IMR-90 (cell line): ENCODE measurements around the gene UGT1A3. TPM values are rescaled to one million over a fixed set of nuclear protein-coding genes. Genes with fewer than 3 reads are reported as not detected.

Source experiments
- ATAC-seq: fragments of 200-7000 bp; cut with Tn5 transposase; 2 replicates; pipeline ENCODE4 v1.9.1; 2020; ENCODE audit warnings: low read depth, mild to moderate bottlenecking, moderate library complexity
- BruUV-seq: library from RNA; stranded (reverse); fragments of 400-500 nt; replicated peaks from 2 replicates; lab custom pipeline; 2021; lab: Mats Ljungman, UMichigan
- CTCF ChIA-PET: fragments of 300-600 bp; formaldehyde crosslinking; extraction: SDS; loops from one replicate; lab custom pipeline; 2021; ENCODE audit warnings: antibody characterized with exemption; lab: Yijun Ruan, JAX
- POLR2A ChIA-PET: fragments of 300-600 bp; sonication (Branson Sonifier 250); formaldehyde crosslinking; loops from one replicate; lab custom pipeline; 2022; ENCODE audit warnings: antibody characterized with exemption; ENCODE audit not compliant: unreplicated experiment; lab: Charles Lee
- DNase-seq: peaks from one replicate; pipeline ENCODE4 v3.0.0; 2013
- H2AFZ ChIP-seq: replicated peaks from 2 replicates; pipeline ENCODE3; 2013; ENCODE audit warnings: low read length, mild to moderate bottlenecking; ENCODE audit not compliant: poor library complexity
- H2AK5ac ChIP-seq: 2 replicates; pipeline ENCODE4 v1.6.1; 2013; ENCODE audit warnings: low read depth, low read length, inconsistent platforms
- H2AK9ac ChIP-seq: replicated peaks from 2 replicates; pipeline ENCODE3; 2013; ENCODE audit warnings: mild to moderate bottlenecking, low read depth, low read length, moderate library complexity; ENCODE audit not compliant: poor library complexity
- H2BK120ac ChIP-seq: 2 replicates; pipeline ENCODE4 v1.6.1; 2013; ENCODE audit warnings: low read depth, low read length, inconsistent platforms
- H2BK15ac ChIP-seq: 3 replicates; pipeline ENCODE4 v1.6.1; 2013; ENCODE audit warnings: low read depth, low read length, inconsistent platforms
- H2BK20ac ChIP-seq: 2 replicates; pipeline ENCODE4 v1.6.1; 2013; ENCODE audit warnings: low read depth, mild to moderate bottlenecking, inconsistent platforms, low read length, moderate library complexity
- H2BK5ac ChIP-seq: 2 replicates; pipeline ENCODE4 v1.6.1; 2013; ENCODE audit warnings: mild to moderate bottlenecking, low read depth, low read length, inconsistent platforms; ENCODE audit not compliant: poor library complexity, severe bottlenecking
- H3K14ac ChIP-seq: replicated peaks from 2 replicates; pipeline ENCODE4 v1.6.1; 2013; ENCODE audit warnings: low read depth, low read length, inconsistent platforms
- H3K18ac ChIP-seq: 2 replicates; pipeline ENCODE4 v1.6.1; 2013; ENCODE audit warnings: low read depth, low read length, control low read depth
- H3K23ac ChIP-seq: 2 replicates; pipeline ENCODE4 v1.6.1; 2013; ENCODE audit warnings: low read depth, low read length, inconsistent platforms
- H3K27ac ChIP-seq: 2 replicates; pipeline ENCODE4 v1.5.1; 2013; ENCODE audit warnings: mild to moderate bottlenecking, control low read depth, low read length; ENCODE audit not compliant: insufficient read depth
- H3K27me3 ChIP-seq: 2 replicates; pipeline ENCODE4 v1.6.1; 2013; ENCODE audit warnings: low read length; ENCODE audit not compliant: control insufficient read depth, insufficient read depth
- H3K36me3 ChIP-seq: 2 replicates; pipeline ENCODE4 v1.6.1; 2013; ENCODE audit warnings: low read length, mixed read lengths; ENCODE audit not compliant: control insufficient read depth, insufficient read depth
- H3K4ac ChIP-seq: 2 replicates; pipeline ENCODE4 v1.6.1; 2013; ENCODE audit warnings: low read depth, low read length, inconsistent platforms
- H3K4me1 ChIP-seq: 2 replicates; pipeline ENCODE4 v1.6.1; 2013; ENCODE audit warnings: low read length, mixed read lengths; ENCODE audit not compliant: control insufficient read depth, insufficient read depth
- H3K4me2 ChIP-seq: 2 replicates; pipeline ENCODE4 v1.6.1; 2013; ENCODE audit warnings: low read depth, mild to moderate bottlenecking, control low read depth, low read length, moderate library complexity
- H3K4me3 ChIP-seq: 2 replicates; pipeline ENCODE4 v1.5.1; 2013; ENCODE audit warnings: low read depth, mild to moderate bottlenecking, control low read depth, low read length, moderate library complexity; ENCODE audit not compliant: insufficient read depth
- H3K56ac ChIP-seq: 2 replicates; pipeline ENCODE4 v1.6.1; 2013; ENCODE audit warnings: low read length, inconsistent platforms; ENCODE audit not compliant: insufficient read depth; ENCODE audit errors: extremely low read depth
- H3K79me1 ChIP-seq, 2 experiments: 2 replicates each; pipeline ENCODE4 v1.6.1; 2013; ENCODE audit warnings: low read length in 2 of 2, inconsistent platforms in 1 of 2, low read depth in 1 of 2
- H3K9ac ChIP-seq: 2 replicates; pipeline ENCODE4 v1.6.1; 2013; ENCODE audit warnings: low read depth, low read length, control low read depth
- H3K9me1 ChIP-seq: 2 replicates; pipeline ENCODE4 v1.6.1; 2013; ENCODE audit warnings: low read length, inconsistent platforms; ENCODE audit not compliant: insufficient read depth
- H3K9me3 ChIP-seq: 2 replicates; pipeline ENCODE4 v1.6.1; 2013; ENCODE audit warnings: low read length; ENCODE audit not compliant: control insufficient read depth, insufficient read depth
- H4K20me1 ChIP-seq: 2 replicates; pipeline ENCODE4 v1.6.1; 2013; ENCODE audit warnings: low read length, inconsistent platforms; ENCODE audit not compliant: insufficient read depth
- H4K5ac ChIP-seq: 2 replicates; pipeline ENCODE4 v1.6.1; 2013; ENCODE audit warnings: mild to moderate bottlenecking, low read depth, low read length, control low read depth
- H4K8ac ChIP-seq, 2 experiments: 2 replicates each; pipeline ENCODE4 v1.6.1; 2013; ENCODE audit warnings: low read depth in 2 of 2, low read length in 2 of 2, control low read depth in 1 of 2, inconsistent platforms in 1 of 2
- H4K91ac ChIP-seq: 2 replicates; pipeline ENCODE4 v1.6.1; 2013; ENCODE audit warnings: low read depth, low read length, inconsistent platforms; ENCODE audit not compliant: insufficient read depth
- BHLHE40 ChIP-seq: fragments of 150-350 bp; IDR thresholded peaks from 2 replicates; pipeline ENCODE4 v1.6.1; 2016; ENCODE audit warnings: mild to moderate bottlenecking, low read depth, low read length
- CEBPB ChIP-seq: IDR thresholded peaks from 2 replicates; pipeline ENCODE4 v1.6.1; 2012; ENCODE audit warnings: low read depth, low read length, improper control_type of control experiment
- CHD1 ChIP-seq: IDR thresholded peaks from 2 replicates; pipeline ENCODE4 v1.6.1; 2012; ENCODE audit warnings: low read depth, low read length, improper control_type of control experiment
- FOS ChIP-seq: fragments of 150-350 bp; IDR thresholded peaks from 2 replicates; pipeline ENCODE4 v1.6.1; 2016; ENCODE audit warnings: low read depth, low read length
- MAFK ChIP-seq: IDR thresholded peaks from 2 replicates; pipeline ENCODE4 v1.6.1; 2012; ENCODE audit warnings: low read depth, low read length, improper control_type of control experiment
- MAZ ChIP-seq: IDR thresholded peaks from 2 replicates; pipeline ENCODE4 v1.6.1; 2012; ENCODE audit warnings: low read depth, mild to moderate bottlenecking, low read length, improper control_type of control experiment, moderate library complexity, borderline replicate concordance
- MXI1 ChIP-seq: IDR thresholded peaks from 2 replicates; pipeline ENCODE4 v1.6.1; 2012; ENCODE audit warnings: low read depth, mild to moderate bottlenecking, low read length, moderate library complexity, borderline replicate concordance
- NFE2L2 ChIP-seq: fragments of 150-350 bp; IDR thresholded peaks from 2 replicates; pipeline ENCODE4 v1.6.1; 2016; ENCODE audit warnings: low read depth, mild to moderate bottlenecking, low read length
- POLR2A ChIP-seq: IDR thresholded peaks from 2 replicates; pipeline ENCODE4 v1.6.1; 2012; ENCODE audit warnings: mild to moderate bottlenecking, low read depth, low read length
- RAD21 ChIP-seq: IDR thresholded peaks from 2 replicates; pipeline ENCODE4 v1.6.1; 2012; ENCODE audit warnings: low read length, improper control_type of control experiment
- RCOR1 ChIP-seq: IDR thresholded peaks from 2 replicates; pipeline ENCODE4 v1.6.1; 2012; ENCODE audit warnings: mild to moderate bottlenecking, low read length, improper control_type of control experiment; ENCODE audit not compliant: insufficient replicate concordance
- RFX5 ChIP-seq: IDR thresholded peaks from 2 replicates; pipeline ENCODE4 v1.8.0; 2012; ENCODE audit warnings: low read depth, mild to moderate bottlenecking, low read length, moderate library complexity
- SMC3 ChIP-seq: fragments of 150-350 bp; IDR thresholded peaks from 2 replicates; pipeline ENCODE4 v1.6.1; 2016; ENCODE audit warnings: low read depth, mild to moderate bottlenecking, antibody characterized with exemption, low read length, moderate library complexity
- dilution Hi-C: fragments of 300-500 bp; cut with HindIII; formaldehyde crosslinking; loops from one replicate; pipeline ENCODE4 v1.14.3; 2018; ENCODE audit warnings: low sequenced_read_pairs; ENCODE audit not compliant: unreplicated experiment
- in situ Hi-C: fragments of 300-500 bp; cut with MboI; formaldehyde crosslinking; loops from 3 replicates; pipeline ENCODE4 v1.14.3; 2019; ENCODE audit warnings: low sequenced_read_pairs, inconsistent platforms, mixed read lengths
- intact Hi-C: fragments of 100-400 bp; cut with micrococcal nuclease; formaldehyde crosslinking; loops from 2 replicates; pipeline ENCODE4 v1.10.0; 2022
- polyA plus RNA-seq, 3 experiments: library from polyadenylated mRNA; depleted of rRNA; stranded (reverse); fragments of >200 nt; gene quantifications; 2 replicates each; pipeline ENCODE4 v1.2.3, GENCODE V29; 2012; ENCODE audit warnings: low replicate concordance in 1 of 3
- total RNA-seq: library from RNA; depleted of rRNA; stranded (reverse); fragments of >200 nt; gene quantifications from 2 replicates; pipeline ENCODE4 v1.2.3, GENCODE V29; 2012
- TF ChIP-seq, protein P1 (sequence below): conservative IDR thresholded peaks from 2 replicates; pipeline ENCODE4 v1.5.1; 2012; ENCODE audit warnings: mild to moderate bottlenecking, low read depth, low read length, improper control_type of control experiment
- TF ChIP-seq, protein P2 (sequence below): fragments of 150-350 bp; IDR thresholded peaks from 2 replicates; pipeline ENCODE4 v1.6.1; 2017; ENCODE audit warnings: mild to moderate bottlenecking, antibody characterized with exemption, low read length, low read depth
- TF ChIP-seq, protein P3 (sequence below): fragments of 150-350 bp; IDR thresholded peaks from 2 replicates; pipeline ENCODE4 v1.6.1; 2016; ENCODE audit warnings: low read depth, mild to moderate bottlenecking, low read length, moderate library complexity, borderline replicate concordance

Gene UGT1A3
- total and polyA plus RNA-seq, 2 of the 4 experiments (the other 2 are of a cell fraction), result not detected

DNA sequence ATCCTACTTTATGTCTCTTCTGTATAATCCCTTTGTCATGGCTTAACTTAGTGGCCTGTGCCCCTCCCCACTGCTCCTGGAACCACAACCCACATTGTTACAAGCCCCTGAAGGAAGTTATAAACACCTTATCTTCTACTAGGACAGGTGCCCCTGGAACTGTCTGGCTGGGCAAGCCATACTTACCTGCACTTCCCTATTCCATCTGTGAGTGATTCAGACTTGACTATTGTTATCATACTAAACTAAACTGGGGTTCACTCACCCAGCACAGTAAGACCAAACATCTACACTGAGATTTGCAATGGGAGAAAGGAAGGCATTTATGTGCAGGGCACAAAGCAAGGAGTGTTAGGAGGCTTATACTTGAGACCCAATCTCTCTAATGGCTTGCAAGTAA, 39.8 kb upstream of the UGT1A3 start:
- no peaks in the 10 kb centered on the region for H3K4me1 ChIP-seq
- intact Hi-C loops (no loop called here), in situ Hi-C loops (no loop called here), dilution Hi-C loops (no loop called here)
- no peak overlapping the region for H3K56ac ChIP-seq
- H4K20me1 ChIP-seq, result no peaks in the 10 kb centered on the region
- no peak overlapping the region for H3K14ac ChIP-seq
- H3K79me1 ChIP-seq, result no peaks in the 10 kb centered on the region
- no peaks in the 10 kb centered on the region for H3K9me1 ChIP-seq
- H3K4me2 ChIP-seq, result no peak overlapping the region
- H3K27me3 ChIP-seq, result peaks cover 4% of the 10 kb centered on the region
- no peak overlapping the region for H2BK120ac ChIP-seq
- H3K18ac ChIP-seq, result no peak overlapping the region
- no peak for TF ChIP-seq CEBPB
- no peak for TF ChIP-seq CHD1
- no peak for TF ChIP-seq RCOR1
- TF ChIP-seq MAFK, result no peak
- no peak for TF ChIP-seq RAD21
- TF ChIP-seq, protein P1, sequence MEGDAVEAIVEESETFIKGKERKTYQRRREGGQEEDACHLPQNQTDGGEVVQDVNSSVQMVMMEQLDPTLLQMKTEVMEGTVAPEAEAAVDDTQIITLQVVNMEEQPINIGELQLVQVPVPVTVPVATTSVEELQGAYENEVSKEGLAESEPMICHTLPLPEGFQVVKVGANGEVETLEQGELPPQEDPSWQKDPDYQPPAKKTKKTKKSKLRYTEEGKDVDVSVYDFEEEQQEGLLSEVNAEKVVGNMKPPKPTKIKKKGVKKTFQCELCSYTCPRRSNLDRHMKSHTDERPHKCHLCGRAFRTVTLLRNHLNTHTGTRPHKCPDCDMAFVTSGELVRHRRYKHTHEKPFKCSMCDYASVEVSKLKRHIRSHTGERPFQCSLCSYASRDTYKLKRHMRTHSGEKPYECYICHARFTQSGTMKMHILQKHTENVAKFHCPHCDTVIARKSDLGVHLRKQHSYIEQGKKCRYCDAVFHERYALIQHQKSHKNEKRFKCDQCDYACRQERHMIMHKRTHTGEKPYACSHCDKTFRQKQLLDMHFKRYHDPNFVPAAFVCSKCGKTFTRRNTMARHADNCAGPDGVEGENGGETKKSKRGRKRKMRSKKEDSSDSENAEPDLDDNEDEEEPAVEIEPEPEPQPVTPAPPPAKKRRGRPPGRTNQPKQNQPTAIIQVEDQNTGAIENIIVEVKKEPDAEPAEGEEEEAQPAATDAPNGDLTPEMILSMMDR, result no peak
- TF ChIP-seq, protein P2, sequence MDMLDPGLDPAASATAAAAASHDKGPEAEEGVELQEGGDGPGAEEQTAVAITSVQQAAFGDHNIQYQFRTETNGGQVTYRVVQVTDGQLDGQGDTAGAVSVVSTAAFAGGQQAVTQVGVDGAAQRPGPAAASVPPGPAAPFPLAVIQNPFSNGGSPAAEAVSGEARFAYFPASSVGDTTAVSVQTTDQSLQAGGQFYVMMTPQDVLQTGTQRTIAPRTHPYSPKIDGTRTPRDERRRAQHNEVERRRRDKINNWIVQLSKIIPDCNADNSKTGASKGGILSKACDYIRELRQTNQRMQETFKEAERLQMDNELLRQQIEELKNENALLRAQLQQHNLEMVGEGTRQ, result no peak
- no peak for TF ChIP-seq FOS
- no peak for TF ChIP-seq MAZ
- no peak for TF ChIP-seq NFE2L2
- TF ChIP-seq MXI1, result no peak
- TF ChIP-seq POLR2A, result no peak
- TF ChIP-seq, protein P3, sequence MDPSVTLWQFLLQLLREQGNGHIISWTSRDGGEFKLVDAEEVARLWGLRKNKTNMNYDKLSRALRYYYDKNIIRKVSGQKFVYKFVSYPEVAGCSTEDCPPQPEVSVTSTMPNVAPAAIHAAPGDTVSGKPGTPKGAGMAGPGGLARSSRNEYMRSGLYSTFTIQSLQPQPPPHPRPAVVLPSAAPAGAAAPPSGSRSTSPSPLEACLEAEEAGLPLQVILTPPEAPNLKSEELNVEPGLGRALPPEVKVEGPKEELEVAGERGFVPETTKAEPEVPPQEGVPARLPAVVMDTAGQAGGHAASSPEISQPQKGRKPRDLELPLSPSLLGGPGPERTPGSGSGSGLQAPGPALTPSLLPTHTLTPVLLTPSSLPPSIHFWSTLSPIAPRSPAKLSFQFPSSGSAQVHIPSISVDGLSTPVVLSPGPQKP, result no peak
- no peak for TF ChIP-seq BHLHE40
- TF ChIP-seq RFX5, result no peak
- no peak for TF ChIP-seq SMC3
- H3K36me3 ChIP-seq, result no peaks in the 10 kb centered on the region
- H3K4me3 ChIP-seq, result no peak overlapping the region
- H3K9ac ChIP-seq, result no peak overlapping the region
- no peak overlapping the region for H2AK9ac ChIP-seq
- no peaks in the 10 kb centered on the region for H3K9me3 ChIP-seq
- H2BK15ac ChIP-seq, result no peak overlapping the region
- BruUV-seq, result no TSS peak
- H4K91ac ChIP-seq, result no peak overlapping the region
- CTCF ChIA-PET, result no interaction called here
- ATAC-seq (no peak), DNase-seq (no peak)
- H2AFZ ChIP-seq, result no peak overlapping the region
- no peak overlapping the region for H2AK5ac ChIP-seq
- no peak overlapping the region for H3K27ac ChIP-seq
- H2BK20ac ChIP-seq, result no peak overlapping the region
- H4K5ac ChIP-seq, result no peak overlapping the region
- POLR2A ChIA-PET, result no interaction called here
- H3K4ac ChIP-seq, result no peak overlapping the region
- H2BK5ac ChIP-seq, result no peak overlapping the region
- H4K8ac ChIP-seq, result no peak overlapping the region
- no peak overlapping the region for H3K23ac ChIP-seq
